Measurements from ENCODE around the gene ELFN2.

- TF ChIP-seq, protein P1, sequence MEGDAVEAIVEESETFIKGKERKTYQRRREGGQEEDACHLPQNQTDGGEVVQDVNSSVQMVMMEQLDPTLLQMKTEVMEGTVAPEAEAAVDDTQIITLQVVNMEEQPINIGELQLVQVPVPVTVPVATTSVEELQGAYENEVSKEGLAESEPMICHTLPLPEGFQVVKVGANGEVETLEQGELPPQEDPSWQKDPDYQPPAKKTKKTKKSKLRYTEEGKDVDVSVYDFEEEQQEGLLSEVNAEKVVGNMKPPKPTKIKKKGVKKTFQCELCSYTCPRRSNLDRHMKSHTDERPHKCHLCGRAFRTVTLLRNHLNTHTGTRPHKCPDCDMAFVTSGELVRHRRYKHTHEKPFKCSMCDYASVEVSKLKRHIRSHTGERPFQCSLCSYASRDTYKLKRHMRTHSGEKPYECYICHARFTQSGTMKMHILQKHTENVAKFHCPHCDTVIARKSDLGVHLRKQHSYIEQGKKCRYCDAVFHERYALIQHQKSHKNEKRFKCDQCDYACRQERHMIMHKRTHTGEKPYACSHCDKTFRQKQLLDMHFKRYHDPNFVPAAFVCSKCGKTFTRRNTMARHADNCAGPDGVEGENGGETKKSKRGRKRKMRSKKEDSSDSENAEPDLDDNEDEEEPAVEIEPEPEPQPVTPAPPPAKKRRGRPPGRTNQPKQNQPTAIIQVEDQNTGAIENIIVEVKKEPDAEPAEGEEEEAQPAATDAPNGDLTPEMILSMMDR (conservative IDR thresholded peaks at IDR 0.05), result no peak
- no peak for TF ChIP-seq EZH2 (IDR thresholded peaks at IDR 0.05; ENCODE audit: low read depth)
These were observed 28.6 kb upstream of the ELFN2 start for GRCh38 chr22:37455896-37456295.
